ENCODE results near the gene TSPAN8.

Gene TSPAN8

GRCh38 chr12:71130521-71131069 lies 27.2 kb downstream of the TSPAN8 start:
- no peak overlapping the region for H2AFZ ChIP-seq (ENCODE audit: insufficient read depth, low read length, poor library complexity)
- H3K4me1 ChIP-seq (ENCODE audit: control insufficient read depth in 1 of 2, insufficient read depth in 2 of 2, low read length in 2 of 2): no peaks in the 10 kb centered on the region
- no peaks in the 10 kb centered on the region for H3K36me3 ChIP-seq (ENCODE audit: control insufficient read depth in 1 of 2, insufficient read depth in 2 of 2, low read length in 2 of 2)
- H3K14ac ChIP-seq (ENCODE audit: low read length): no peak overlapping the region
- no peak overlapping the region for H2BK12ac ChIP-seq (ENCODE audit: low read length)
- no peak overlapping the region for H2BK5ac ChIP-seq (ENCODE audit: low read depth, low read length, poor library complexity)
- H4K12ac ChIP-seq (ENCODE audit: low read depth, low read length): no peak overlapping the region
- H2BK120ac ChIP-seq (ENCODE audit: insufficient read depth, low read length, poor library complexity): no peak overlapping the region
- H3K79me1 ChIP-seq (ENCODE audit: low read length): no peaks in the 10 kb centered on the region
- no peaks in the 10 kb centered on the region for H3K79me2 ChIP-seq (ENCODE audit: control insufficient read depth, insufficient read depth, low read length, poor library complexity)
- no peaks in the 10 kb centered on the region for H3K27me3 ChIP-seq (ENCODE audit: insufficient read depth, low read length)
- H3K9ac ChIP-seq (ENCODE audit: low read length): no peak overlapping the region
- no peak overlapping the region for H4K91ac ChIP-seq (ENCODE audit: low read depth, low read length)
- H2AK5ac ChIP-seq (ENCODE audit: low read length): no peak overlapping the region
- no peak overlapping the region for H3K23ac ChIP-seq (ENCODE audit: low read length)
- H3K18ac ChIP-seq (ENCODE audit: low read length): no peak overlapping the region
- no peak overlapping the region for H3K4me3 ChIP-seq (ENCODE audit: low read depth, low read length)
- DNase-seq: no peak
- no peak overlapping the region for H4K8ac ChIP-seq (ENCODE audit: low read depth, low read length)
- H3K27ac ChIP-seq (ENCODE audit: low read depth, low read length): no peak overlapping the region
- WGBS (ENCODE audit: extremely low coverage, insufficient coverage, insufficient read length): no CpG with 5 or more reads among the region's 1 CpG
- H3K9me3 ChIP-seq (ENCODE audit: insufficient read depth, low read depth, low read length): no peaks in the 10 kb centered on the region
- no peak overlapping the region for H3K4ac ChIP-seq (ENCODE audit: low read depth, low read length)
- H3K4me2 ChIP-seq (ENCODE audit: low read length): no peak overlapping the region

- no peak overlapping the region for H3K9ac ChIP-seq (ENCODE audit: low read length)
- H3K14ac ChIP-seq (ENCODE audit: low read length): no peak overlapping the region
- no peak for DNase-seq
- no peak overlapping the region for H3K4me3 ChIP-seq (ENCODE audit: low read depth, low read length)
- H3K4me2 ChIP-seq (ENCODE audit: low read length): no peak overlapping the region
- H3K4me1 ChIP-seq (ENCODE audit: control insufficient read depth in 1 of 2, insufficient read depth in 2 of 2, low read length in 2 of 2): no peaks in the 10 kb centered on the region
- no peaks in the 10 kb centered on the region for H3K9me3 ChIP-seq (ENCODE audit: insufficient read depth, low read depth, low read length)
- no peaks in the 10 kb centered on the region for H3K27me3 ChIP-seq (ENCODE audit: insufficient read depth, low read length)
- no peak overlapping the region for H4K12ac ChIP-seq (ENCODE audit: low read depth, low read length)
- H3K36me3 ChIP-seq (ENCODE audit: control insufficient read depth in 1 of 2, insufficient read depth in 2 of 2, low read length in 2 of 2): no peaks in the 10 kb centered on the region
- H2AFZ ChIP-seq (ENCODE audit: insufficient read depth, low read length, poor library complexity): no peak overlapping the region
- H2BK5ac ChIP-seq (ENCODE audit: low read depth, low read length, poor library complexity): no peak overlapping the region
- H2BK12ac ChIP-seq (ENCODE audit: low read length): no peak overlapping the region
- H2AK5ac ChIP-seq (ENCODE audit: low read length): no peak overlapping the region
- WGBS (ENCODE audit: extremely low coverage, insufficient coverage, insufficient read length): no CpG with 5 or more reads among the region's 2 CpGs
- H3K79me1 ChIP-seq (ENCODE audit: low read length): no peaks in the 10 kb centered on the region
- H3K23ac ChIP-seq (ENCODE audit: low read length): no peak overlapping the region
- no peaks in the 10 kb centered on the region for H3K79me2 ChIP-seq (ENCODE audit: control insufficient read depth, insufficient read depth, low read length, poor library complexity)
- H4K8ac ChIP-seq (ENCODE audit: low read depth, low read length): no peak overlapping the region
- H3K4ac ChIP-seq (ENCODE audit: low read depth, low read length): no peak overlapping the region
- no peak overlapping the region for H3K27ac ChIP-seq (ENCODE audit: low read depth, low read length)
- H2BK120ac ChIP-seq (ENCODE audit: insufficient read depth, low read length, poor library complexity): no peak overlapping the region
- no peak overlapping the region for H3K18ac ChIP-seq (ENCODE audit: low read length)
- no peak overlapping the region for H4K91ac ChIP-seq (ENCODE audit: low read depth, low read length)
Observed at GRCh38 chr12:71129364-71129763, 28.4 kb downstream of the TSPAN8 start.

- Histone ChIP-seq H4K12ac (ENCODE audit: low read depth, low read length) (no peak overlapping the region), H3K4me2 (ENCODE audit: low read length) (no peak overlapping the region)
Observed at GRCh38 chr12:71128191-71128788, 29.5 kb downstream of the TSPAN8 start.

DNA sequence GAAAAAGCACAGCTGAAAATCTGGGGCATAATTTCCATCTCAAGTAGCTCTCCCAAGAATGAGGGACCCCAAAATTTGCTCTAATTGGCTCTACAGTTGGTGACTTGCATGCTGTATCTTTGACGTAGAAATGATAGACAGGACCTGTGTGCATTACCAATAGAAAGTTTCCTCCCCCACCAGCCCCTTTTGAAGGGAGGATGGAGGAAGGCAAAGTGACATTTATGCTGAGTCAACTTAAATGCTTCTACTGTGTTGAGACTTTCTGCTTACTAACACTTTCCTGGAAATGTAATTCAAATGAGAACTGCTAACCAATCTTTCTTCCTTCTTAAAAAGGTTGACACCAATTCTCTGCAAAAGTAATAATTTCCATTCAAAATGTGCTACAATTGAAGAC lies 31.9 kb downstream of the TSPAN8 start:
- H3K9ac ChIP-seq (ENCODE audit: low read length): no peak overlapping the region
- no peaks in the 10 kb centered on the region for H3K79me2 ChIP-seq (ENCODE audit: control insufficient read depth, insufficient read depth, low read length, poor library complexity)
- no peak overlapping the region for H4K12ac ChIP-seq (ENCODE audit: low read depth, low read length)
- no peak overlapping the region for H3K14ac ChIP-seq (ENCODE audit: low read length)
- no peak overlapping the region for H3K4ac ChIP-seq (ENCODE audit: low read depth, low read length)
- H2AK5ac ChIP-seq (ENCODE audit: low read length): no peak overlapping the region
- H3K27ac ChIP-seq (ENCODE audit: low read depth, low read length): no peak overlapping the region
- no peak overlapping the region for H3K23ac ChIP-seq (ENCODE audit: low read length)
- no peak overlapping the region for H3K4me2 ChIP-seq (ENCODE audit: low read length)
- no peak overlapping the region for H2BK5ac ChIP-seq (ENCODE audit: low read depth, low read length, poor library complexity)
- no peak overlapping the region for H3K4me3 ChIP-seq (ENCODE audit: low read depth, low read length)
- no peak overlapping the region for H4K91ac ChIP-seq (ENCODE audit: low read depth, low read length)
- no peak for DNase-seq
- no peak overlapping the region for H2AFZ ChIP-seq (ENCODE audit: insufficient read depth, low read length, poor library complexity)
- H4K8ac ChIP-seq (ENCODE audit: low read depth, low read length): no peak overlapping the region
- H3K9me3 ChIP-seq (ENCODE audit: insufficient read depth, low read depth, low read length): no peaks in the 10 kb centered on the region
- H3K18ac ChIP-seq (ENCODE audit: low read length): no peak overlapping the region
- H2BK120ac ChIP-seq (ENCODE audit: insufficient read depth, low read length, poor library complexity): no peak overlapping the region
- WGBS (ENCODE audit: extremely low coverage, insufficient coverage, insufficient read length): no CpG with 5 or more reads among the region's 1 CpG
- H3K36me3 ChIP-seq (ENCODE audit: control insufficient read depth in 1 of 2, insufficient read depth in 2 of 2, low read length in 2 of 2): no peaks in the 10 kb centered on the region
- H3K27me3 ChIP-seq (ENCODE audit: insufficient read depth, low read length): no peaks in the 10 kb centered on the region
- H3K4me1 ChIP-seq (ENCODE audit: control insufficient read depth in 1 of 2, insufficient read depth in 2 of 2, low read length in 2 of 2): no peaks in the 10 kb centered on the region
- no peaks in the 10 kb centered on the region for H3K79me1 ChIP-seq (ENCODE audit: low read length)
- H2BK12ac ChIP-seq (ENCODE audit: low read length): no peak overlapping the region

More at GRCh38 chr12:71128191-71128788, 29.5 kb downstream of the TSPAN8 start:
- Histone ChIP-seq H2AK5ac (ENCODE audit: low read length) (no peak overlapping the region), H2BK5ac (ENCODE audit: low read depth, low read length, poor library complexity) (no peak overlapping the region), H3K18ac (ENCODE audit: low read length) (no peak overlapping the region), H3K23ac (ENCODE audit: low read length) (no peak overlapping the region), H3K4me1 (ENCODE audit: control insufficient read depth in 1 of 2, insufficient read depth in 2 of 2, low read length in 2 of 2) (no peaks in the 10 kb centered on the region), H2BK12ac (ENCODE audit: low read length) (no peak overlapping the region), H3K14ac (ENCODE audit: low read length) (no peak overlapping the region), H3K27me3 (ENCODE audit: insufficient read depth, low read length) (no peaks in the 10 kb centered on the region), H3K79me2 (ENCODE audit: control insufficient read depth, insufficient read depth, low read length, poor library complexity) (no peaks in the 10 kb centered on the region), H2AFZ (ENCODE audit: insufficient read depth, low read length, poor library complexity) (no peak overlapping the region), H3K4me3 (ENCODE audit: low read depth, low read length) (no peak overlapping the region), H3K36me3 (ENCODE audit: control insufficient read depth in 1 of 2, insufficient read depth in 2 of 2, low read length in 2 of 2) (no peaks in the 10 kb centered on the region), H4K8ac (ENCODE audit: low read depth, low read length) (no peak overlapping the region), H4K91ac (ENCODE audit: low read depth, low read length) (no peak overlapping the region), H3K9me3 (ENCODE audit: insufficient read depth, low read depth, low read length) (no peaks in the 10 kb centered on the region), H3K9ac (ENCODE audit: low read length) (no peak overlapping the region), H3K4ac (ENCODE audit: low read depth, low read length) (no peak overlapping the region), H2BK120ac (ENCODE audit: insufficient read depth, low read length, poor library complexity) (no peak overlapping the region), H3K79me1 (ENCODE audit: low read length) (no peaks in the 10 kb centered on the region), H3K27ac (ENCODE audit: low read depth, low read length) (no peak overlapping the region)
- DNase-seq: no peak
- no CpG with 5 or more reads among the region's 1 CpG for WGBS (ENCODE audit: extremely low coverage, insufficient coverage, insufficient read length)

Data from trophoblast cell (in vitro differentiated cells and primary cell).